GM12865 (cell line): ENCODE measurements around the gene OTUD3.

Experiments
- DNase-seq: peaks from one replicate; pipeline ENCODE4 v3.0.0; 2010; ENCODE audit warnings: low read depth
- H3K4me3 ChIP-seq: 2 replicates; pipeline ENCODE4 v1.5.1; 2011; ENCODE audit warnings: mild to moderate bottlenecking, low read depth, low read length, control low read depth
- TF ChIP-seq, protein P1 (sequence below): IDR thresholded peaks from 2 replicates; pipeline ENCODE4 v1.5.1; 2011; ENCODE audit warnings: low read length, control low read depth, low read depth, inconsistent platforms; ENCODE audit not compliant: insufficient read depth; ENCODE audit errors: missing control alignments

OTUD3 gene

GRCh38 chr1:19907456-19907855, 25.3 kb downstream of the OTUD3 start:
- no peak overlapping the region for H3K4me3 ChIP-seq
- no peak for DNase-seq
- TF ChIP-seq, protein P1, sequence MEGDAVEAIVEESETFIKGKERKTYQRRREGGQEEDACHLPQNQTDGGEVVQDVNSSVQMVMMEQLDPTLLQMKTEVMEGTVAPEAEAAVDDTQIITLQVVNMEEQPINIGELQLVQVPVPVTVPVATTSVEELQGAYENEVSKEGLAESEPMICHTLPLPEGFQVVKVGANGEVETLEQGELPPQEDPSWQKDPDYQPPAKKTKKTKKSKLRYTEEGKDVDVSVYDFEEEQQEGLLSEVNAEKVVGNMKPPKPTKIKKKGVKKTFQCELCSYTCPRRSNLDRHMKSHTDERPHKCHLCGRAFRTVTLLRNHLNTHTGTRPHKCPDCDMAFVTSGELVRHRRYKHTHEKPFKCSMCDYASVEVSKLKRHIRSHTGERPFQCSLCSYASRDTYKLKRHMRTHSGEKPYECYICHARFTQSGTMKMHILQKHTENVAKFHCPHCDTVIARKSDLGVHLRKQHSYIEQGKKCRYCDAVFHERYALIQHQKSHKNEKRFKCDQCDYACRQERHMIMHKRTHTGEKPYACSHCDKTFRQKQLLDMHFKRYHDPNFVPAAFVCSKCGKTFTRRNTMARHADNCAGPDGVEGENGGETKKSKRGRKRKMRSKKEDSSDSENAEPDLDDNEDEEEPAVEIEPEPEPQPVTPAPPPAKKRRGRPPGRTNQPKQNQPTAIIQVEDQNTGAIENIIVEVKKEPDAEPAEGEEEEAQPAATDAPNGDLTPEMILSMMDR: no peak

DNA sequence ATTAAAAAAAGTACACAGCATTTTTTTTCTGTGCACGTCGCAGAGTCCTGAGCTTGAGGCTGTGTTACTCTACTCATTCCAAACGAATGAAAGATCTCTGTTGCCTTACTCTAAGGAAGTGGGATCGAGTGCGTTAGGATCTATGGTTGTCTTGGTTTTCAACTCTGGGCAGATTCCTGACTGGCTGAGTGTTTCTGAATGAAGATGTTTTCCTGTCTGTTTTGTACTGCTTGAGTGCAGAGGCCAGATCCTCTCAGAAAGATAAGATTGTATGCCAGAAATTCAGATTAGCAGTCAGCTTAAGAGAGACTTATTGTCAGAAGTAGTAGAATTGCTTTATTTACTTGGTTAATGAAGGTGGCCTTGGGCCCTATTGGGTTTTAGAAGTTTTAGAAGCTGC, 27.2 kb downstream of the OTUD3 start:
- no peak for DNase-seq
- H3K4me3 ChIP-seq: no peak overlapping the region
- TF ChIP-seq, protein P1: no peak

GRCh38 chr1:19909971-19910370, 27.8 kb downstream of the OTUD3 start:
- no peak overlapping the region for H3K4me3 ChIP-seq
- no peak for DNase-seq
- TF ChIP-seq, protein P1: no peak

DNA sequence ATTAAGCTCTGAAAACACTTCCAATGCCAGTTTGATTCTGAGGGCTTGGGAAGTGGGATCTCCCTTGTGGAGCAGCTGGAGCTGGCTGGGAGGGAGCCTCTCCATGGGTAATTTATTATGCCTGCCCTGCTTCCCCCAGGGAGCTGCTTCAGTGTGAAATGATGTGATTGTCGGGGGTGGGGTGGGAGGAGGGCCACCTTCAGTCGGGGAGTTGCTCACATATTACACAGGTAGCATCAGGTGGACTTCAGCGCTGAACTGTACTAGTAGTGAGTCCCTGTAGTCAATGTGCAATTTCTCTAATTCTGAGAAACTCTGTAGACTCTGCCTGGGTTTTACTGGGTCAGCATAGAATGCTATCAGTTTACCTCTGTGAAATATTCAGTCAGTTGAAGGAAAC, 28.5 kb downstream of the OTUD3 start:
- no peak overlapping the region for H3K4me3 ChIP-seq
- TF ChIP-seq, protein P1: no peak
- DNase-seq: no peak

GRCh38 chr1:19918057-19918456, 35.9 kb downstream of the OTUD3 start:
- TF ChIP-seq, protein P1: peak; percentile 86
- DNase-seq: peak; percentile 86
- H3K4me3 ChIP-seq: no peak overlapping the region

DNA sequence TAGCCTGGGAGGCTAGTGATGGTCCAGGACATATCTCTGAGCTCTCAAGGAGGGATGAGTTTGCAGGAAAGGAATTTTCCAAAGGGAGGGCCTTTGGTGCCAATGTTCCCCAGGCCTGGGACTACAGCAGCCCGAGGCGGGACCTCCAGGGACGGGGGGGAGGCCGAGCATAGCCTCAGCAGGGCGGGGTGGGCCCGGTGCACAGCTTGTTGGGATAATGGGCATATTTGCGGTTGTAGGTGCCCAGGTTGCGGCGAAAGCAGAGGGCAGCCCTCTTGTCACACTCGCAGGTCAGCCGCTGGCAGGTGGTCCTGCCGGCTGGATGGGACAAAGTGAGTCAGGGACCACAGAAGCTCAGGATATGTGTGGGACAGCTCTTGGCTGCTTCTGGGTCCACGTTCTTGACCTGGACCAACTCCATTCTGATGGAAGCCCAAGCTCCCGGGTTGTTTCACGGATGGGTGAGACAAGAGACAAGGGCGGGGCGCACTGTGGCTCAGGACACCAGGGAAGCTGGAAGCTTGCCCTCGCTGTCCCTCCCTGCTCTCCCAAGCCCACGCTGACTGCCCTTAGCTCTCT, 38.0 kb downstream of the OTUD3 start:
- TF ChIP-seq, protein P1: no peak
- DNase-seq: no peak
- no peak overlapping the region for H3K4me3 ChIP-seq

DNA sequence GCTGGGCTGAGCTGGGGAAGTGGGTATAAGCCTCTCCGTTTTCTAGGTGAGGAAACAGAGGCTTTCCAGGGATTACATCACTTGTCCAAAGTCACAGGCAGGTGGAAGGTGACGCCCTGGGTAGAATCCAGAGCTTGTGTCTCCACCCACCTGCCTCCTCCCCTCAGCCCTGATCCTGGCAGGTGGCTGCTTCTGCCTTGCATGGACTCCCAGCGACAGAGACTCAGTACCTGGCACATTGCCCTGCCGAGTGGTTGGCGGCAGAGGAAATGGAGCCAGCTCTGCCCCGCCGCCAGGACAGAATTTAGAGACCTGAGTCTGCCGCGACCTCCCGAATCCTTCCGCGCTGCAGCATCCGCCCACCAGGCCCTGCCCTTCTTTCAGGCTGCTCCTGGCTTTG, 39.1 kb downstream of the OTUD3 start:
- TF ChIP-seq, protein P1: no peak
- no peak overlapping the region for H3K4me3 ChIP-seq
- no peak for DNase-seq
